K562 (cell line): ENCODE data around the gene METAP1D. TPM values are rescaled to one million over a fixed set of nuclear protein-coding genes. Genes with fewer than 3 reads are reported as not detected.

Experiments
- ATAC-seq: fragments of 200-7000 bp; cut with Tn5 transposase; 3 replicates; pipeline ENCODE4 v1.9.1; 2020; ENCODE audit warnings: moderate library complexity
- BruUV-seq: library from RNA; stranded (reverse); fragments of 400-500 nt; replicated peaks from 2 replicates; lab custom pipeline; 2021; lab: Mats Ljungman, UMichigan
- CTCF ChIA-PET: fragments of 300-600 bp; formaldehyde crosslinking; extraction: SDS; loops from one replicate; lab custom pipeline; 2021; ENCODE audit warnings: low intra/inter-chr PET ratio; lab: Yijun Ruan, JAX
- POLR2A ChIA-PET: fragments of 300-600, 350-650 bp; sonication (Branson Sonifier 250); formaldehyde crosslinking; extraction: SDS; loops from one replicate; lab custom pipeline; 2021; ENCODE audit warnings: antibody characterized with exemption, inconsistent platforms; lab: Yijun Ruan, JAX
- DNase-seq, 4 experiments: peaks; one replicate each; pipeline versions ENCODE4 v3.0.0 to v3.0.0-alpha.2; 2011 to 2018; ENCODE audit warnings: low spot score in 3 of 4, mixed read lengths in 3 of 4; ENCODE audit errors: extremely low read depth in 1 of 4
- FAIRE-seq: peaks from 2 replicates; lab custom pipeline; 2011; peaks lifted over from hg19 to GRCh38; lab: Jason Lieb, UNC
- H2AFZ ChIP-seq: 2 replicates; pipeline ENCODE4 v1.6.0; 2011; ENCODE audit warnings: low read depth, low read length, control low read depth, inconsistent platforms
- H3K27ac ChIP-seq: fragments of 200-600 bp; 3 replicates; pipeline ENCODE4 v1.8.0; 2011; ENCODE audit warnings: low read depth, mild to moderate bottlenecking, control low read depth, inconsistent platforms, low read length, moderate library complexity, mixed read lengths; ENCODE audit errors: extremely low read depth
- H3K27me3 ChIP-seq, 2 experiments: fragments of 300-600 bp in 1 of 2; 2 replicates in 1 of 2; 3 replicates in 1 of 2; pipeline versions ENCODE4 v1.6.0 to v1.8.0; 2011; ENCODE audit warnings: inconsistent platforms in 2 of 2, low read length in 2 of 2, mild to moderate bottlenecking in 1 of 2, mixed read lengths in 1 of 2, moderate library complexity in 1 of 2; ENCODE audit not compliant: control insufficient read depth in 2 of 2, insufficient read depth in 2 of 2
- H3K36me3 ChIP-seq: fragments of 300-600 bp; 3 replicates; pipeline ENCODE4 v1.8.0; 2011; ENCODE audit warnings: mild to moderate bottlenecking, low read length, inconsistent platforms; ENCODE audit not compliant: control insufficient read depth, insufficient read depth
- H3K4me1 ChIP-seq, 2 experiments: fragments of 200-600 bp in 1 of 2; replicated peaks in 1 of 2; 2 replicates in 1 of 2; 3 replicates in 1 of 2; pipeline versions ENCODE4 v1.5.1 to v1.8.0; 2011; ENCODE audit warnings: inconsistent platforms in 2 of 2, low read length in 2 of 2, mild to moderate bottlenecking in 1 of 2, mixed read lengths in 1 of 2, moderate library complexity in 1 of 2; ENCODE audit not compliant: control insufficient read depth in 2 of 2, insufficient read depth in 2 of 2
- H3K4me2 ChIP-seq: 2 replicates; pipeline ENCODE4 v1.6.1; 2011; ENCODE audit warnings: low read length, control low read depth, inconsistent platforms, mixed read lengths; ENCODE audit not compliant: insufficient read depth
- H3K4me3 ChIP-seq: fragments of 200-600 bp; sonication (generic), shearing (Covaris generic); 2 replicates; pipeline ENCODE4 v1.5.1; 2016; ENCODE audit warnings: control low read depth, inconsistent platforms
- H3K79me2 ChIP-seq: fragments of 200-600 bp; 3 replicates; pipeline ENCODE4 v1.8.0; 2011; ENCODE audit warnings: low read length, inconsistent platforms; ENCODE audit not compliant: control insufficient read depth, insufficient read depth
- H3K9ac ChIP-seq, 2 experiments: 2 replicates each; pipeline versions ENCODE4 v1.6.0 to v1.6.1; 2011; ENCODE audit warnings: low read depth in 2 of 2, low read length in 2 of 2, control low read depth in 1 of 2, inconsistent platforms in 1 of 2, mild to moderate bottlenecking in 1 of 2, mixed read lengths in 1 of 2; ENCODE audit not compliant: insufficient read depth in 1 of 2
- H3K9me1 ChIP-seq: one replicate; pipeline ENCODE4 v1.6.0; 2011; ENCODE audit warnings: inconsistent platforms, mild to moderate bottlenecking, low read length, moderate library complexity; ENCODE audit not compliant: control insufficient read depth, insufficient read depth
- H3K9me3 ChIP-seq: replicated peaks from 2 replicates; pipeline ENCODE4 v1.5.1; 2011; ENCODE audit warnings: low read depth, low read length, inconsistent platforms; ENCODE audit not compliant: control insufficient read depth, insufficient read depth
- H4K20me1 ChIP-seq: replicated peaks from 2 replicates; pipeline ENCODE4 v1.6.1; 2011; ENCODE audit warnings: low read length, inconsistent platforms, mixed read lengths; ENCODE audit not compliant: control insufficient read depth, insufficient read depth
- ASH1L ChIP-seq: fragments of 450-650 bp; IDR thresholded peaks from 2 replicates; pipeline ENCODE4 v1.6.1; 2018; ENCODE audit warnings: borderline replicate concordance, mild to moderate bottlenecking, low read depth; ENCODE audit not compliant: partially characterized antibody
- BCL6 ChIP-seq: fragments of 250-450 bp; sonication (Bioruptor Pico); IDR thresholded peaks from 2 replicates; pipeline ENCODE4 v1.4.0; 2020
- CTBP1 ChIP-seq: fragments of 450-650 bp; IDR thresholded peaks from 2 replicates; pipeline ENCODE4 v1.6.1; 2016; ENCODE audit warnings: borderline replicate concordance
- CTCFL ChIP-seq: IDR thresholded peaks from 2 replicates; pipeline ENCODE4 v1.6.1; 2011; ENCODE audit warnings: borderline replicate concordance, low read depth, mild to moderate bottlenecking, moderate library complexity, low read length; ENCODE audit not compliant: insufficient read depth, poor library complexity, severe bottlenecking
- E2F8 ChIP-seq: fragments of 450-650 bp; IDR thresholded peaks from 2 replicates; pipeline ENCODE4 v1.7.1; 2018; ENCODE audit warnings: mild to moderate bottlenecking, low read depth; ENCODE audit not compliant: partially characterized antibody
- ILK ChIP-seq: fragments of 450-650 bp; IDR thresholded peaks from 2 replicates; pipeline ENCODE4 v1.6.1; 2016; ENCODE audit warnings: missing genetic modification characterization, low read depth, mild to moderate bottlenecking, missing compliant biosample characterization, moderate library complexity, borderline replicate concordance
- JUN ChIP-seq, 2 experiments: sonication (generic) in 1 of 2; formaldehyde crosslinking in 1 of 2; IDR thresholded peaks; 2 replicates each; pipeline versions ENCODE4 v1.6.1 to v1.8.0; 2012 to 2022; ENCODE audit warnings: borderline replicate concordance in 2 of 2, mild to moderate bottlenecking in 2 of 2, improper control_type of control experiment in 1 of 2, low read depth in 1 of 2, low read length in 1 of 2, missing genetic modification reagents in 1 of 2
- NKRF ChIP-seq: fragments of 450-650 bp; IDR thresholded peaks from 2 replicates; pipeline ENCODE4 v1.6.1; 2016; ENCODE audit warnings: borderline replicate concordance
- PTTG1 ChIP-seq: fragments of 450-650 bp; IDR thresholded peaks from 2 replicates; pipeline ENCODE4 v1.6.1; 2016; ENCODE audit warnings: low read depth, mild to moderate bottlenecking, missing genetic modification characterization, missing compliant biosample characterization
- SRF ChIP-seq, 2 experiments: fragments of 250-450, 450-650 bp in 1 of 2; sonication (Bioruptor Pico) in 1 of 2; sonication (generic) in 1 of 2; formaldehyde crosslinking; IDR thresholded peaks; 2 replicates each; pipeline versions ENCODE4 v1.5.0 to v1.5.1; 2020 to 2022; ENCODE audit warnings: mild to moderate bottlenecking in 1 of 2, missing genetic modification reagents in 1 of 2
- THAP7 ChIP-seq: fragments of 250-450 bp; sonication (Bioruptor Pico); IDR thresholded peaks from 2 replicates; pipeline ENCODE4 v1.5.0; 2021
- ZNF76 ChIP-seq: fragments of 250-450 bp; sonication (Bioruptor Pico); IDR thresholded peaks from 2 replicates; pipeline ENCODE4 v1.4.0; 2020; ENCODE audit warnings: mild to moderate bottlenecking, moderate library complexity, borderline replicate concordance
- WGBS: fragments of 100-300 bp; shearing (Covaris generic); methylation state at CpG from one replicate; pipeline ENCODE4 v1.1.6; 2016; ENCODE audit warnings: low coverage, mixed read lengths; ENCODE audit not compliant: insufficient coverage; ENCODE audit errors: missing lambda C conversion rate; 5-methylcytosine and 5-hydroxymethylcytosine counted together
- in situ Hi-C: fragments of 300-500 bp; cut with MboI; formaldehyde crosslinking; loops from 4 replicates; pipeline ENCODE4 v1.15.0; 2018; ENCODE audit warnings: inconsistent platforms, mixed read lengths
- intact Hi-C: fragments of 100-400 bp; cut with micrococcal nuclease; formaldehyde crosslinking; loops from 2 replicates; pipeline ENCODE4 v1.14.2; 2022
- polyA plus RNA-seq, 8 experiments: library from polyadenylated mRNA; depleted of rRNA in 4 of 8; stranded (reverse) in 5 of 8; unstranded in 3 of 8; fragments of >200 nt; fragmentation: Nextera tagmentation in 2 of 8; fragmentation: Illumina TruSeq in 1 of 8; extraction: Ambion mirVana in 2 of 8; extraction: Trizol in 1 of 8; gene quantifications; 2 replicates each; pipeline versions ENCODE4 v1.2.1 to v1.2.3, GENCODE V29; 2011 to 2014; ENCODE audit warnings: inconsistent platforms in 1 of 8, missing spikeins in 1 of 8
- total RNA-seq, 7 experiments: library from RNA; depleted of rRNA in 6 of 7; stranded (reverse); fragments of >200 nt in 6 of 7; fragmentation: Illumina TruSeq in 2 of 7; extraction: Trizol in 2 of 7; gene quantifications; 2 replicates each; pipeline versions ENCODE4 v1.2.1 to v1.2.3, GENCODE V29; 2011 to 2021; ENCODE audit warnings: low replicate concordance in 1 of 7

METAP1D gene
- total and polyA plus RNA-seq, 9 of the 15 experiments (the other 6 are each of a cell fraction or from before 2014, with no cell fraction given), result 8.0 to 23.4 (median 15.7) TPM

- TF ChIP-seq E2F8 (no peak), THAP7 (CRISPR knock-in tag) (no peak)
Observed at GRCh38 chr2:172007372-172007771, 7.6 kb downstream of the METAP1D start (continued).

GRCh38 chr2:172009823-172010222, 10.1 kb downstream of the METAP1D start:
- Histone ChIP-seq H3K27ac (no peak overlapping the region), H3K27me3 (no peaks in the 10 kb centered on the region), H3K4me2 (no peak overlapping the region), H3K9me3 (no peaks in the 10 kb centered on the region), H2AFZ (no peak overlapping the region), H3K9ac (no peak overlapping the region), H3K79me2 (no peaks in the 10 kb centered on the region), H3K36me3 (no peaks in the 10 kb centered on the region), H3K9me1 (no peaks in the 10 kb centered on the region), H4K20me1 (no peaks in the 10 kb centered on the region), H3K4me3 (no peak overlapping the region), H3K4me1 (peaks cover 0 to 7% of the 10 kb centered on the region in 2 experiments; a peak in 2 of 5 replicates)
- ChIA-PET POLR2A (interaction anchor here (1.0 kb wide), 1 partner anchor 11 kb away, joined by 3 read pairs; no protein-coding TSS in a partner anchor), CTCF (no interaction called here)
- FAIRE-seq (no peak), ATAC-seq (no peak), DNase-seq (no peak)
- 73% methylated on average over 4 of the region's 4 CpGs for WGBS
- in situ Hi-C loops (no loop called here), intact Hi-C loops (no loop called here)
- BruUV-seq, result TSS peak; percentile 26
- TF ChIP-seq PTTG1 (tag), result no peak
- TF ChIP-seq NKRF, result no peak
- TF ChIP-seq SRF (CRISPR knock-in tag; IDR thresholded peaks at IDR 0.05), result no peak
- no peak for TF ChIP-seq ILK (tag)
- TF ChIP-seq ZNF76, result no peak
- no peak for TF ChIP-seq BCL6 (CRISPR knock-in tag)
- TF ChIP-seq ASH1L, result no peak
- no peak for TF ChIP-seq JUN (IDR thresholded peaks at IDR 0.05; ENCODE audit: borderline replicate concordance, low read depth, low read length)
- TF ChIP-seq JUN (CRISPR knock-in tag; IDR thresholded peaks at IDR 0.05; ENCODE audit: borderline replicate concordance), result no peak
- no peak for TF ChIP-seq CTCFL
- TF ChIP-seq CTBP1, result no peak
